NCI-H446 (cell line): ENCODE measurements around the gene LYZL6.
A peak's percentile ranks its signal among the peaks of the same experiment; 100 is the strongest.
"Not testable (repeated sequence)": the region's sequence is repeated elsewhere in the genome, so short reads cannot be mapped to it uniquely, and the experiment has no call there.

Experiments used
- DNase-seq, 2 experiments: peaks; one replicate each; lab custom pipeline; 2025; lab: John Stamatoyannopoulos, UW

Gene LYZL6

DNA sequence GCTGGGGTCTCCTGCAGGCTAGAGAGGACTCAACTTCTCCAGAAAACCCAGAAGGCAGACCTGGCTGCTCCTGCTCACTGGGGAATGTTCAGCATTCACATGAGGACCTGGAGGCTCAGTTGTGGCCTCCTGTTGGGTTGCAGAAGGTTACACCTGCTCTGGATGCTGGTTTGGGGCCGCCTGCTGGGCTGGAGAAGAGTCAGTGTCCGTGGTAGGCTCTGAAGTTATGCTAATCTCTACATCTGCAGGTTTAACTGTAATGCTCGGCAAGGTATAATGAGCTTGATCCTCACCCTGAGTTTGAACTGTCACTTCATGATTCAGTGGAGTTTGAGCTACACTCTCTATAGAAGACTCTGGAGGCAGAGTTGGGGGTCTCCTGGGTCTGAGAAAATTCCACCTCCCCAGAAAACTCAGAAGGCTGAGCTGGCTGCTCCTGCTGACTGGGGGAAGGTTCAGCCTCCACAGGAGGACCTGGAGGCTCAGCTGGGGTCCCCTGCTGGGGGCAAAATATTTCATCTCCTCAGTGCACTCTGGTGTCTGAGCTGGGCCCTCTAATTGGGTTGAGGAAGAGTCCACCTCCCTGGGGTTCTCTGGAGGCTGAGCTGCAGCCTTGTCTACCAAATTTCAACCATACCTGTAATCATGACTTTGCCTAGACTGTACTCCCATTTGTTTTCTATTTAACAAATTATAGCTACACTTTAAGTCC lies 36.4 kb downstream of the LYZL6 start:
- DNase-seq: no peak

DNA sequence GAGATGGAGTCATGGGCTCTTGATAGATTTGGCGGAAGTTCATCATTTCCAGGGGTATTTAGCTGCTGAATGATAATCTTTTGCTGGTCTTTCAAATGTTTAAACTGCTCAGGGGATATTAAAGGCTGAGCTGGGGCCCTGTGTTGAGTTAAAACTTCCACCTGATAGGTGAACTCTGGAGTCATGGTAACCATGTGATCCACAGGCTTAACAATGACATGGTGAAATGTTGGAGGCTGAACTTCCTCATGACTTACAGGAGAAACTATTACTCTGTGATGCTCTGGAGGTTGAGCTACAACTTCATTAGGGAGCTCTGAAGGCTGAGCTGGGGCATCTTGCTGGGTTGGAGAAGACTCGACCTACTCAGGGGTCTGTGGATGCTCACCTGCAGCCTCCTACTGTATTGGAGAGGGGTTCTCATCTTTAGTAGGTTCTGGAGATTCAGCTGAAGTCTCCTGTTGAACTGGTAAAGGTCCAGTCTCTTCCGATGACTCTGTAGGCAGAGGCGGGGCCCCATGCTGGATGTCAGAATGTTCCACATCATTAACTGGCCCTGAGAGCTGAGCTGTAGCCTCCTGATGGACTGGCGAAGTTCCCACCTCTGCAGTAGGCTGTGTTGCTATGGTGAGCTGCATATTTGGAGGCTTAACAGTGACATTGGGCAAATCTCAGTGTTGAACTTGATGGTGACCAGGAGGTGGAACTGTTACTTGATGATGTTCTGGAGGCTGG lies 37.2 kb downstream of the LYZL6 start:
- DNase-seq: peak in 1 of 2 experiments; percentile 3

DNA sequence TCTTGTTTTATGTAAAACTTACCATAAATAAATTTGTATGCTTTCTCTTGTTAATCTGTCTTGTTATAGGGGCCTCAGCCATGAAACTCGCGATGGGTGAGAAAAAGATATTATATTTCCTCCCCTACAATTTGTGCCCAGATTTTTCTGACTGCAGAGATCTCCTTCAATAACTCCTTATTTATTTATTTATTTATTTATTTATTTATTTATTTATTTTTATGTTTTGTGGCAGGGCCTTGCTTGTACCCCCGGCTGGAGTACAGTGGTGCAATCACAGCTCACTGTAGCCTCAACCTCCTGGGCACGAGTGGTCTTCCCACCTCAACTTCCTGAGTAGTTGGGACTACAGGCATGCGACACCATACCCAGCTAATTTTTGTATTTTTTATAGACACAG lies 40.1 kb downstream of the LYZL6 start:
- no peak for DNase-seq

DNA sequence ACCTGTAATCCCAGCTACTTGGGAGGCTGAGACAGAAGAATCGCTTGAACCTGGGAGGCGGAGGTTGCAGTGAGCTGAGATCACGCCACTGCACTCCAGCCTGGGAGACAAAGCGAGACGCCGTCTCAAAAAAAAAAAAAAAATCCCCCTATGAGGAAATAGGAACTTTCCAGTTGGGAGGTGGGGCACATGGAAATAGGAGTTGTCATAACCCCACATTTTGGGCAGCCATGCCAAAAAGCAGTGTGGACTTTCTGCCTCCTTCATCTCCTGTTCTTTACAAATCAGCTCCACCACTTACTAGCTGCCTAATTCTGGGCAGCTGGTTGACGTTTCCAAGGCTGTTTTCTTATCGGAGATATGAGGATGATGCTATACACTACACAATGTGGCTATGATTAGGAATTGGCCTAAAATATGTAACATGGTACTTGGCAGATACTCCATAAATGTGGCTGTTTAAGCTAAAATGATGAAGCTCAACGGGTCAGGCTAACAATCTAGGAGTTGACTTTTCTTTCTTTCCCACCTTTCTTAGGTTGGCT lies 41.8 kb downstream of the LYZL6 start:
- no peak for DNase-seq

DNA sequence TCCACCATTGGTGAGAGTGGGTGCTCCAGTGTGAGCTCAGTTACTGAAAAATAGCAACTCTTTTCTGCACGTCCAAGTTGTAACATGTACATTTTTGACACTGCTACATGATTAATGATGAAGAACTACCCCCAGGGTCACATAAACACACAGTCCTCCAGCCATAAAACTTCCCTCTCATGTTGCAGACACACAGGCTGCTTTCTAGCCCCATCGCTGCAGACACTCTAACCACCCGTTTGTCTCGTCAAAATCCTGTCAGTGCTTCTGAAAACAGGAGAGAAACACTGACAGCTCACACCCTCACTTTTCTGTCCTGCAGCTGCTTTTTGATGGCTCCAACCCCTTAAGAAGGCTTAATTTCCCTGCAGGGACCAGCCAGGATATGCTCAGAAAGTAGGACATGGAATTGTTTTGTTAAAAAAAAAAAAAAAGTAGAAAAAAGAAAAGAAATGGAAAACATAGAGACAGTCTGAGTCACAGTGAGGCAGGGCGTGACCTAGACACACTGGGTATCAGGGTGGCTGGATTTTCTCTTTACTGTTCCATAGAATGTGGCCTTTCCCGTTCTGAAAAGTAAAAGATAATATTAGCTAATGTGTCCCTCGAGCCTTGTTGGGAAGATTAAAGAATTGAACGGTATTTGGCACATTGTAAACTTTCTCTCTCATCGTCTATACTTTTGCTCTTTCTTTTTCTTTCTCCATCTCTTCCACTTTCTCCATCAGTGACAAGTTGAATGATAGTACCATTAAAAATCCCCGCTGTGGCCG lies 42.6 kb downstream of the LYZL6 start:
- no peak for DNase-seq

GRCh38 chr17:35900280-35900679 lies 43.2 kb downstream of the LYZL6 start:
- DNase-seq: no peak

DNA sequence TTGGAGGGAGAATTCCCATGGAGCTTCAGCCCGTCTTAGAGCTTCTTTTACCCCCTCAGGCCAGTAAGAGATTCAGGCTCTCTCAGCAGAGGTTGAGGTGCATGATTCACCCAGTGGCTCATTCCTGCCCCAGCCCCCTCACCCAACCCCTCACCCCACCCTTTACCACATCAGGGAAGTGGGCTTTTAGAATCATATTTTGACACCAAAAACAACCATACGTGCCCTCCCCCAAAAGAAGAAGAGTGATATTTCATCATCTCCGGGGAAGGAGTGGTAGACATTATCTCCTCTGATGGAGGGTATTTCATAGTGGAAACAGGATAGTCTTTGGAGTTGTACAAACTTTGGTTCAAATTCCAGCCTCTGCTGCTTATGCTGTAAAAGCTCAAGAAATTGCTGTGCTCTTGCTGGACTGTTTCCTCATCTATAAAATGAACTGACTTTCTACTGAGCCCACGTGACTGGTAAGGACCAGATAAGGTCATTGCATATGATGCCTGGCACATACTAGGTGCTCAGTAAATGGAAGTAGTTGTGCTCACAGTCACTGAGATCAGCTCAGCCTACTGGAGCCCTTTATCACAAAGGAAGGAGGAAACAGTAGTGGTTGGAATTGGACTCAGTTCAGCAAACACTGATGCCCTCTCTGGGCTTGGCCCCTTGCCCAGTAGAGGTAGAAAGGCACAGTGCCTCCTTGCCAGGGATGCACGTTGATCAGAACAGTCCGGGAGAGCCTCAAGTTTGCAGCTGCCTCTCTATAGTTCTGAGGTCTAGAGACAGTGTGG lies 45.0 kb downstream of the LYZL6 start:
- DNase-seq: peak in 1 of 2 experiments; percentile 56

GRCh38 chr17:35897772-35898171 lies 45.7 kb downstream of the LYZL6 start:
- DNase-seq: not testable (repeated sequence)

DNA sequence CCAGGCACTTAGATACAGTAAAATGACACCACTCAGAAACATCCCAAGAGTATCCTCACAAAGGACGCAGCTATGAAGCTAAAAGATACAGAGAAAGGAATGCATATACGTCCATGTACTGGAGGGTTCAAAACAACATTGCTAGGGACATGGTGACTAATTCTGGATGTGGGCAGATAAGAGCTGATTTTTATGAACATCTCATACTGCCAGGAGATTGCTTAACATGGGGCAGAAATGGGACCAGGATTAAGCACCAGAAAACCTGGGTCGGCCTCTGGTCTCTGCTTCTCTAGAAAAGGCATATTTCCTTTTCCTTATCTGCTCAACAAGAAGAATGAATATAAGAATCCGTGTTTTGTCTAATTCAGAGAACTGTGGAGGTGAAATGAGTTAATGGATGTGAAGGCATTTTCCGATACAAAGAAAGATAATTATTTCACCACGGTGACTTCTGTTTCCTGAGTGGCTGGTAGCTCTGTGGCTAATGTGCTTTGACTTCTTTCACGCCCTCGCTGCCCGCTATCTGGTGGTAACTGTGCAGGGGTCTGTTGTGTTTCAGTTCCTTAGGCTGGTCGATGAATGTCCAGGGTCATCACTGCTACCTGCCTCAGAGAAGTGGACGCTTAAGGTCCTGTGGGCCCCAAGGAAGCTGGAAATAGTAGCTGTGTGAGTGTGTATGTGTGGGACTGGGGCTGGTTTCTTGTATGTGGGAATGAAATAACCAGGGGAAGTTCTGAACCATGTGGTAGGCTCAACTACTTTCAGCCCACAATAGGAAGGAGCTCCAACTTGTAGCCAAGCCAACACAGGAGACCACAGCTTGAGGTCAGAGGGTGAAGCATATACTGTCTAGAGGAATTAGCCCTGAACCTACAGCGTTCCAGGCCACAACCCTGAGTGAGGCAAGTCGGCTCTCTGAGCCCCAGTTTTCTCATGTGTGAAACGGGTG lies 47.6 kb downstream of the LYZL6 start:
- DNase-seq: no peak

DNA sequence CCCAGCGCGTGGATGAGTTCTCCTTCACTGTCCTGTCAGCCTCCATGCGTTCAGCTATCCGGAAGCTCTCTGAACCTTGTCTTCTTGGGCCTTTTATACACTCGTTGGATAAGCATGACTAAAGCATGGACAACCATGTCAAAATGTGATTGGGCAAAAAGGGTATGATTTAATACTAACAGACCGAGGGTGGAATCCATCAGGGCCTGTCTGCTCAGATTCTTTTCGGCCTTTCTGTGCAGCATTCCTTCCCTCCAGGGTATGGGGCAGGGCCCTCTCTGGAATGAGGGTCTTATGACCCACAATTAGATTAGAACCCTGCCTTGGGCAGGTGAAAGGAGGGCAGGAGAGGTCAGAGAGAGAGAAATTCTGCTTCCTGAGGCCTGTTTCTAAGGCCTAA lies 49.3 kb downstream of the LYZL6 start:
- no peak for DNase-seq

- DNase-seq: no peak
Observed at GRCh38 chr17:35893751-35894150, 49.8 kb downstream of the LYZL6 start.

DNA sequence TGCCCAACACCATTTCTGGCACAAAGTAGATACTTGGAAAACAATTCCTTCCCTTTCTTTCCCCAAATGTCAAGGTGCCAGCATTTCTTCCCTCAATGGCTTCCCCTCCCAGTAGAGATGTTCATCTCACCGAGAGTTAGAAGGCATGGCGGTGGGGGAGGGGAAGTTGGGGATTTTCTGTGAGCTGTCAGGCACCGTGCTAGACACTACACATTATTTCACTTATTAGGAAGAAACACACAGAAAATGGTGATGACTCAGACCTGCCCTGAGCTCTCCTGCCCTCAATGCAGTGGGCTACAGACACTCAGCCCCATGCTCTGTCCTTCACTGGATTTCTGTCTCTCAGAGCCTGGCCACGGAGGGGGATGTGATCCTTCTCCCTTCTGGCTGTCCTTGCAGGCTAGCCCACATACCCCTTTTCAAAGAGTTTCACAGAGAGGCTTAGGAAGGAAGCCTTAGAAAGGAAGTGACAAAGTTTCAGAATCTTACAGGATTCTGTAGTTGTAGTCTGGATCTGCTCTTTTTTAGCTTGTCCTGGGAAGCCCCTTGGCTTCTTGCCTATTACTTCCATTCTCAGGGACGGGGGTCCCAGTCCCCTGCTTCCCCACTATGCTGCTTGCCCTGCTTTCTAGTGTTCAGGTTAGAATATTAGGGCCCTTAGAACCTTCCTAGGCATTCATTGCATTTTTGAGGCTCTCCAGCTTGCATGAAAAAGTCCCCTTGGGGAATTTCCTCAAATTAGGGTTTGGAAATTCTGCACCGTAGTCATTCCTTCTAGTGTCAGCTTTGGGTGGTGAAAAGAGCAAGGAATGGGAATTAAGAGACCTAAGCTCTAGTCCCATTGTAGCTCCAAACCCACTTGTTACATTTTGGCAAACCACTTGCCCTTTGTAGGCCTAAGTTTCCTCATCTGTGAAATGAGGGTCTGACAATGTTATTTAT lies 51.1 kb downstream of the LYZL6 start:
- DNase-seq: no peak

GRCh38 chr17:35891269-35891668 lies 52.2 kb downstream of the LYZL6 start:
- DNase-seq: no peak

GRCh38 chr17:35890774-35891155 lies 52.7 kb downstream of the LYZL6 start:
- no peak for DNase-seq

- DNase-seq: peak; percentile 18 to 65
Observed at GRCh38 chr17:35889818-35890773, 53.4 kb downstream of the LYZL6 start.

DNA sequence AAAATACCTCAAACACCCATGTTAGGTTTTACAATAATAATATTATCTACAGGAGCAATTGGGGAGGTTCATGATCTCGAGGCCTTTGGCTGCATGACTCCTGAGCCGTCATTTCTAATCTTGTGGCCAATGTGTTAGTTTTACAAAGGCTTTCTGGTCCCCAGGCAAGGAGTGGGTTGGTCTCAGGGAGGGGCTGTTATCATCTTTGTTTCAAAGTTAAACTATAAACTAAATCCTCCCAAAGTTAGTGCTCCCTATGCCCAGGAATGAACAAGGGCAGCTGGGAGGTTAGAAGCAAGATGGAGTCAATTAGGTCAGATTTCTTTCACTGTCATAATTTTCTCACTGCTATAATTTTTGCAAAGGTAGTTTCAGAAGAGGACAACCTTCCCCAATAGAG lies 54.3 kb downstream of the LYZL6 start:
- DNase-seq: no peak
